Type B pancreatic cell (in vitro differentiated cells): ENCODE data around the gene DNAJC17. TPM values are rescaled to one million over a fixed set of nuclear protein-coding genes. Genes with fewer than 3 reads are reported as not detected.

Experiments used
- DNase-seq: peaks from one replicate; pipeline ENCODE4 v3.0.0; 2021; ENCODE audit warnings: mixed read lengths; ENCODE audit not compliant: unreplicated experiment; ENCODE audit errors: extremely low spot score
- H3K27ac Mint-ChIP-seq: 2 replicates; pipeline ENCODE4 v1.8.0; 2021; ENCODE audit warnings: mild to moderate bottlenecking, mixed read lengths
- H3K27me3 Mint-ChIP-seq: 2 replicates; pipeline ENCODE4 v1.8.0; 2021; ENCODE audit warnings: mixed read lengths
- H3K36me3 Mint-ChIP-seq: 2 replicates; pipeline ENCODE4 v1.8.0; 2021; ENCODE audit warnings: mixed read lengths
- H3K4me1 Mint-ChIP-seq: one replicate; pipeline ENCODE4 v1.8.0; 2021; ENCODE audit warnings: mixed read lengths; ENCODE audit not compliant: unreplicated experiment
- H3K4me3 Mint-ChIP-seq: 2 replicates; pipeline ENCODE4 v1.8.0; 2021; ENCODE audit warnings: mild to moderate bottlenecking, mixed read lengths
- H3K9me3 Mint-ChIP-seq: 2 replicates; pipeline ENCODE4 v1.8.0; 2021; ENCODE audit warnings: mixed read lengths
- CTCF ChIP-seq: fragments of 200-600 bp; sonication (generic); conservative IDR thresholded peaks from 2 replicates; pipeline ENCODE4 v1.5.0; 2021; ENCODE audit warnings: antibody characterized with exemption, mild to moderate bottlenecking
- total RNA-seq: library from RNA; stranded (reverse); gene quantifications from 2 replicates; pipeline ENCODE4 v1.2.1, GENCODE V29; 2021; ENCODE audit warnings: low replicate concordance

DNAJC17 gene
- total RNA-seq, 1 donor from 2014 or later, result 38.3 TPM

GRCh38 chr15:40807888-40808461 lies 702 bp upstream of the DNAJC17 start:
- no peak for TF ChIP-seq CTCF
- Mint-ChIP-seq H3K27ac (peak overlapping the region; percentile 97), H3K9me3 (no peaks in the 10 kb centered on the region), H3K4me1 (peaks cover 21% of the 10 kb centered on the region), H3K4me3 (peak overlapping the region; percentile 98), H3K36me3 (peaks cover 3% of the 10 kb centered on the region), H3K27me3 (no peaks in the 10 kb centered on the region)
- DNase-seq, result no peak

- no peak for DNase-seq
- peaks cover 6% of the 10 kb centered on the region for H3K36me3 Mint-ChIP-seq
- H3K4me1 Mint-ChIP-seq, result peaks cover 24% of the 10 kb centered on the region
- H3K27ac Mint-ChIP-seq, result peak overlapping the region; percentile 97
- no peak for TF ChIP-seq CTCF
- H3K27me3 Mint-ChIP-seq, result no peaks in the 10 kb centered on the region
- no peaks in the 10 kb centered on the region for H3K9me3 Mint-ChIP-seq
- peak overlapping the region; percentile 98 for H3K4me3 Mint-ChIP-seq
Observed at GRCh38 chr15:40806672-40807027, 623 bp downstream of the DNAJC17 start.

GRCh38 chr15:40803688-40804087 lies 3.6 kb downstream of the DNAJC17 start:
- H3K4me3 Mint-ChIP-seq, result no peak overlapping the region
- no peak for TF ChIP-seq CTCF
- H3K36me3 Mint-ChIP-seq, result peaks cover 21% of the 10 kb centered on the region

GRCh38 chr15:40803076-40803475 lies 4.2 kb downstream of the DNAJC17 start:
- Mint-ChIP-seq H3K4me3 (no peak overlapping the region), H3K4me1 (peaks cover 25% of the 10 kb centered on the region), H3K9me3 (no peaks in the 10 kb centered on the region), H3K27me3 (no peaks in the 10 kb centered on the region), H3K36me3 (peaks cover 26% of the 10 kb centered on the region), H3K27ac (no peak overlapping the region)
- no peak for DNase-seq
- no peak for TF ChIP-seq CTCF

More at GRCh38 chr15:40803688-40804087, 3.6 kb downstream of the DNAJC17 start:
- no peaks in the 10 kb centered on the region for H3K9me3 Mint-ChIP-seq
- no peak overlapping the region for H3K27ac Mint-ChIP-seq
- H3K27me3 Mint-ChIP-seq, result no peaks in the 10 kb centered on the region
- no peak for DNase-seq
- H3K4me1 Mint-ChIP-seq, result peaks cover 25% of the 10 kb centered on the region

GRCh38 chr15:40799523-40799922 lies 7.8 kb downstream of the DNAJC17 start:
- Mint-ChIP-seq H3K27ac (peak overlapping the region; percentile 88), H3K4me1 (peaks cover 29% of the 10 kb centered on the region), H3K27me3 (no peaks in the 10 kb centered on the region), H3K9me3 (no peaks in the 10 kb centered on the region), H3K4me3 (no peak overlapping the region), H3K36me3 (peaks cover 25% of the 10 kb centered on the region)
- no peak for TF ChIP-seq CTCF
- no peak for DNase-seq

- Mint-ChIP-seq H3K27me3 (no peaks in the 10 kb centered on the region), H3K4me3 (peak overlapping the region; percentile 54), H3K9me3 (no peaks in the 10 kb centered on the region), H3K4me1 (peaks cover 34% of the 10 kb centered on the region), H3K27ac (peak overlapping the region; percentile 83), H3K36me3 (peaks cover 32% of the 10 kb centered on the region)
- no peak for DNase-seq
- no peak for TF ChIP-seq CTCF
Observed at GRCh38 chr15:40796512-40796911, 10.8 kb downstream of the DNAJC17 start.
